HG03442 (cell line): ENCODE data around the gene MRPS31.
"Not testable (repeated sequence)": the region's sequence is repeated elsewhere in the genome, so short reads cannot be mapped to it uniquely, and the experiment has no call there.

ENCODE experiments used
- ATAC-seq: cut with Tn5 transposase; IDR thresholded peaks from one replicate; pipeline ENCODE4 v1.9.1; 2021; ENCODE audit warnings: mild to moderate bottlenecking, moderate library complexity; ENCODE audit not compliant: unreplicated experiment

MRPS31 gene

GRCh38 chr13:40764587-40765403, 6.2 kb downstream of the MRPS31 start:
- no peak for ATAC-seq

GRCh38 chr13:40762849-40763248, 8.1 kb downstream of the MRPS31 start:
- no peak for ATAC-seq

GRCh38 chr13:40758811-40759210, 12.2 kb downstream of the MRPS31 start:
- ATAC-seq, result no peak

GRCh38 chr13:40756042-40756441, 14.9 kb downstream of the MRPS31 start:
- ATAC-seq, result no peak

- no peak for ATAC-seq
Observed at GRCh38 chr13:40755082-40755700, 15.8 kb downstream of the MRPS31 start.

- ATAC-seq, result no peak
Observed at GRCh38 chr13:40749327-40749726, 21.7 kb downstream of the MRPS31 start.

GRCh38 chr13:40735232-40735548, 35.8 kb downstream of the MRPS31 start:
- ATAC-seq, result not testable (repeated sequence)

- not testable (repeated sequence) for ATAC-seq
Observed at GRCh38 chr13:40734536-40735231, 36.3 kb downstream of the MRPS31 start.

- ATAC-seq, result no peak
Observed at GRCh38 chr13:40732658-40733057, 38.3 kb downstream of the MRPS31 start.

- no peak for ATAC-seq
Observed at GRCh38 chr13:40728595-40728994, 42.4 kb downstream of the MRPS31 start.

- ATAC-seq, result not testable (repeated sequence)
Observed at GRCh38 chr13:40714433-40714832, 56.6 kb downstream of the MRPS31 start.

GRCh38 chr13:40706439-40706838, 64.6 kb downstream of the MRPS31 start:
- ATAC-seq, result no peak

- ATAC-seq, result peak; percentile 75
Observed at GRCh38 chr13:40697711-40698110, 73.3 kb downstream of the MRPS31 start.

GRCh38 chr13:40694426-40694825, 76.6 kb downstream of the MRPS31 start:
- ATAC-seq, result no peak

- peak; percentile 64 for ATAC-seq
Observed at GRCh38 chr13:40692946-40693345, 78.0 kb downstream of the MRPS31 start.

- ATAC-seq, result no peak
Observed at GRCh38 chr13:40688781-40689180, 82.2 kb downstream of the MRPS31 start.

- no peak for ATAC-seq
Observed at GRCh38 chr13:40682449-40683240, 88.3 kb downstream of the MRPS31 start.

GRCh38 chr13:40681341-40682146, 89.4 kb downstream of the MRPS31 start:
- no peak for ATAC-seq

- no peak for ATAC-seq
Observed at GRCh38 chr13:40680659-40681323, 90.2 kb downstream of the MRPS31 start.

- ATAC-seq, result no peak
Observed at GRCh38 chr13:40679480-40679985, 91.5 kb downstream of the MRPS31 start.
